Measurements from ENCODE around the gene BLMH.
"Not testable (repeated sequence)": the region's sequence is repeated elsewhere in the genome, so short reads cannot be mapped to it uniquely, and the experiment has no call there.

Gene BLMH

DNA sequence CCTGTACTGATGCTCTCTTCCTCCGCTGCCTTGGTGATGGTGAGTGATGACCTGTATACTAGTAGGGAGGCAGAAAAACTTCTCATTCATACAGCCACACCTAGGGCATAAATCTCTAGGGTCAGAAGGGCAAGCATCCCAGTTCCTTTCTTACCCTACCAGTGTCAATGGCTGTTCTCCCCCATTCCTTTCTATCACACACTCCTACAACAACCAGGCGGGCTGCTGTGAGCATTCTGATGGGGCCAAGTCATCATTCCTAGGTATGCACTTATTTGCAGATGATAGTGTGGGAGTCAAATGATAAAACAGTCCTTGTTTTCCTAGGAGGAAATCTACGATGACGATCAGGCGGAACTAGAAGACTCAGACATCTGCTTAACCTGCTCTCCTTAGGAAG lies 42.3 kb downstream of the BLMH start:
- DNase-seq (ENCODE audit: low read depth): no peak

DNA sequence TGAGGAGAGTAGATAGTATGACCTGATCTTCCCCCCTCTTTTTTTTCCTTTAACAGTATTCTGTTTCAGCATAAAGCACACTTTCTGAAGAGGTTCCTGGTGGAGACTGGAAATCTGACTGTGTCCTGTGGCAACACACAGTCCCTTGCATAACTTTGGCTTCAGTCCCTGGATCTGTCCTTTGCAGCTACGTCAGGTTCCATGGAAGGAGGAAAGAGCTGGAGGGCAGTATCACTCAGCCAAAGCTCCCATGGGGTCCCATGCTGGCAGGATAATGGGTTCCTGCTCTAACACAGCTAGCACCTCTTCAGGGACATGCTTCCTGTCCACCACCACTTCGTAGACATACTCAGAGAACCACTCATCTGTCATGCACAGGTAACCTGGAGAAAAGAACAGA lies 43.0 kb downstream of the BLMH start:
- DNase-seq (ENCODE audit: low read depth): no peak

DNA sequence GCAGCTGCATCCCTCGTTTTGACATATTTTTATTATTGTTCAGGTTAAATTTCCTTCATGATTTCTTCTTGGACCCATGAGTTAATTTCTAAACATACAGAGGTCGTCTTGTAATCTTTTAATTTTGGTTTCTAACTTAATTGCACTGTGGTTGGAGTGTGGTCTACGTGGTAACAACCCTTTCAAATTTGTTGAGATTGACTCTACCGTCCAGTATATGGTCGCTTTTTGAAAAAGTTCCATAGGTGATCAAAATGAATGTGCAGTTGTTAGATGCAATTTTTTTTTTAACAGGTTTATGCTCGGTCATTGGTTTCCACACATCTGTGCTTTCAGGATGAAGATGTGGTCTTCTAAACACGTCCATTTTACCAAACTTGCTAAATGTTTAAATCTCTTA lies 45.3 kb downstream of the BLMH start:
- no peak for DNase-seq (ENCODE audit: low read depth)

DNA sequence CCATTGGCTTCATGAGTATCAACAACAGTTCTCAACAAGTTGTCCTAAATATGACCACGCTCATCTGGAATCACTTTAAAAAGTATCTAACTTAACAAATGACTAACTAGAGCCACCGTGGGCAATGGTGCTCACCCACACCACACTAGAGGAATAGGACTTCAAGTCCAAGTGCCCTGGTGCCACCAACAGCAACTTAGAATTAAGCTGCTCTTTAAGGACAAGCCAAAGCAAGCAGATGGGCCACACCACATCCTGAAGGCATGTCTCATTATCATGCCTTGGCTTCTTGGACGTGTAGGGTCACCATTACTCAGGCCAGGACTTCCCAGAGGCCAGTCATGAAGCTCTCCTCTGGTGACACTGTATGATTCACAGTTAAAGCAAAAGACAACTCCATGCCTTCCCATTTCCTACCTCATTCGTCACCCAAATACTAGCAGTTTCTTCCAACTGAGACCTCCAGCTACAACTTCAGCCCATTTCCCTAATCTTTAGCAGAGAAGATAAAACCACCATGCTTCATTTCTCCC lies 46.8 kb downstream of the BLMH start:
- no peak for DNase-seq (ENCODE audit: low read depth)

DNA sequence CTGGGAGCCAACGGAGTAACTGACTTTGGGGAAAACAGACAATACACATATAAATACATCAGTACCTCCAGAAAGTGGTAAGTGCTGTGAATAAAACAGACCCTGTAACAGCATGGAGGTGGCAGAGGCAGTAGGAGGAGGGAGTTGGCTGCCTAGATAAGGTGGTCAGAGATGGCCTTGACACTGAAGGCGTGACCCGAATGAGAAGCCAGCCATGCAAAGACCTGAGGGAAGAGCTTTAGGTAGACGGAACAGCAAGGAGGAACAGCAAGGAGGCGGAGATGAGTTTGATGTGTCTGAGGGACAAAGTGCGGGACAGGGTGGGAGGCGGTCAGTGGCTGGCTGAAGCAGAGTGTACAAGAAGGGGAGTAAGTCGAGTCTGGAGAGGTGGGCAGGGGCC lies 48.2 kb downstream of the BLMH start:
- no peak for DNase-seq (ENCODE audit: low read depth)

DNA sequence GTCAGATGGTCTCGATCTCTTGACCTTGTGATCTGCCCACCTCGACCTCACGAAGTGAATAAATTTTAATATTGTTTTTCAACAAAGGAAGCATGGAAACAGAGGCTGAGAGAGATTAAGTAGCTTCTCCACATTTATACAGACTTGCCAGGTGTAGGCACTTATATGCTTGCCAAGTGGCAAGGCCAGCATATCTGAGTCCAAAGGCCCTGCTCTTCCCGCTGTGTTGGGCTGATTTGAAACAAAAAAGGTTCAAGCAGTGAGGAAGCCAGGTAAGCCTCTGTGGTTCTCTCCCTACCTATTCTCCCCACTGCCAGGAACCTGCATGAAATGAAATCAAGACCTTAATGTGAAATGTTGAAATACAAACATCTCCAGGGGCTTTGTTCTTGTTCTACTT lies 48.7 kb downstream of the BLMH start:
- no peak for DNase-seq (ENCODE audit: low read depth)

DNA sequence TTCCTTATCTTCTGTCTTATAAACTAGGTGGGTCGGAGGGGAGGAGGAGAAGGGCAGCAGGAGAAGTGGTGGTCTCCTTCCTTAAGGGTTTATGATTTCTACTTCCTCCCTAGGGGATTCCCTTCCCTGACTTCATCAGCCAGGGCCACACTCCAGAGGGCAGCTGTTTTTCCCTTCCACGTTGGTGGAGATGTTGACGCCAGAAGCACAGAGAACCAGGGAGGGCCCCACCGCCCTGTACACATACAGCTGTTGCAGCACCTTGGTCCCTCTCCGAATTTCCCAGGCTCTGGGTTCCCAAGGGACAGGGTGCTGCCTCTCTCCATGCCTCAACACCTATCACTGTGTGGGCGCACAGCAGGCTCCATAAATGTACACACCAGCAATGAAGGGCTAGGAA lies 50.7 kb downstream of the BLMH start:
- DNase-seq (ENCODE audit: low read depth): no peak

DNA sequence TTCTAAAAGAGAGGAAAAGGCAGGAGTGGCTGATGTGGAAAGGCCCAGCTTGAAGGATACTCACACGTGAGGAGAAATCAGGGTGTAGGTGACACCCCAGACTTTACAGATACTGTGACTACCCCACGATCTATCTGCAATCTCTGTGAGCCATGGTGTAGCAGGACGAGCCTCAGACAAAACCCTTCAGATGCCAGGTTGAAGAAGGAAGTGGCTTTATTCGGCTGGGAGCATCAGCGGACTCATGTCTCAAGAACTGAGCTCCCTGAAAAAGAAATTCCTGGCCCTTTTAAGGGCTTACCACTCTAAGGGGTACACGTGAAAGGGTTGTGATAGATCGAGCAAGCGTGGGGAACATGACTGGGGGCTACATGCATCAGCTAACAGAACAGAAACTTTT lies 51.6 kb downstream of the BLMH start:
- no peak for DNase-seq (ENCODE audit: low read depth)

DNA sequence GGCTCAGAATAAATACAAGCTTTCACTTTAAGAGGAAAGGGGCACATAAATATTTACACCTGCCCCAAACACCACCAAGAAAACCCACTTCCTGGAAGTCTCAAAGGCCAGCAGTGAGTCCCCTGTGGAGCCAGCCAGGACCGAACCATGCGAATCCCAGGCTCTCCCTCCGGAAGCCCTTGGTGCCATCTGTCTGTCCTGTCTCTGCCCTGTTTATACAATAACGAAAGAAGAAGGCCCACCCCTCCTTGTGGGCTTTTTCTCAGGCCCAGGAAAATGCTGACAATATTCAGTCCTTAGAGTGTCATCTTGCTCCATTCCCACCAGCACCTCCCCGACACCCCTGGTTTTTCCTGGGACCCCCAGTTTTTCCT lies 52.7 kb downstream of the BLMH start:
- DNase-seq (ENCODE audit: low read depth): no peak

DNA sequence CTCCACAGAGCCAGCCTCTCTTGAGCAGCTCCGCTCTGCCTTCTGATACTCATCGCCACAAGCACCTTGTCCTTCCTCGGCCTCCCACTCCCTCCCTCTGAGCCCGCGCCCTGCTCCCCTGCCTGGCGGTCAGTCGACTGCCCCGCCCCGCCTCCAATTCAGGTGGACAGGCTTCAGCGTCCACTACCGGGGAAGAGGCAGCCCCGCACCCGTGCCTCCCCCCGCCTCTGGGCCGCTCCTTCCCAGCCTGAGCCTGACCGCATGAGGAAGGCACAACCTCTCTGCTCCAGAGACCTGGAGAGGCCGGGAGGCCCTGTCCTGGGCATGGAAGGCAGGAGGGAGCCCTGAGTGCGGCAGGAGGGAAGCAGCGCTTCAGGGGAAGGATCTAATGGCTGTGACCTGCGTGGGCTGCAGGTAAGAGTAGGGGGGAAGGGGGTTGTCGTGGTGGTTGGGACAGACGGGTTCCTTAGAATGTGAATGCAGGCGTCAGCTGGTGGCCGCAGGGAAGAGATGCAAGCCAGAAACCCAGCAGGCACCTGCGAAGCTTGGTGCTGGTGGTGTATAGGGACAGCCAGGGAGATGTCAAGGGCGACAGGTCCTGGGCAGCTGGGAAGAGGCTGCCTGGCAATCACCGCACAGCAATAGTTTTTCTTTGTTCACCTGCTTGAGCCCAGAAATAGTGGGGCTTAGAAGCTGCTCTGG lies 53.2 kb downstream of the BLMH start:
- DNase-seq (ENCODE audit: low read depth): no peak

DNA sequence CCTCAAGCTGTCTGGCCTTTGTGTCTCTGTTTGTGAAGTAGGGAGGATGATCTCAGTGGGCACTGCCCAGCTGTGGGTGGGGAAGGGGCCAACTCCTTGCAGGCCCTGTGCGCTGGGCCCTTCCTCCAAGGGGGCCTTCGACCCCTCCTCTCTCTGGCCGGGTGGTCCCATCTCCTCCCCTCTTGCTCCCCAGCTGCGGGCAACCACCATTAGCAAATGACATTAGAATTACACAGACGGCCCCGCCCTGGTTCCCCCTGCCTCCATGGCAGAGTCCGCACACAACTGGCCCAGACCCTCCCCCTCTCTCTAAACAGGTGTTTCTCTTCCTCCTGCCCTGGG lies 53.8 kb downstream of the BLMH start:
- no peak for DNase-seq (ENCODE audit: low read depth)

DNA sequence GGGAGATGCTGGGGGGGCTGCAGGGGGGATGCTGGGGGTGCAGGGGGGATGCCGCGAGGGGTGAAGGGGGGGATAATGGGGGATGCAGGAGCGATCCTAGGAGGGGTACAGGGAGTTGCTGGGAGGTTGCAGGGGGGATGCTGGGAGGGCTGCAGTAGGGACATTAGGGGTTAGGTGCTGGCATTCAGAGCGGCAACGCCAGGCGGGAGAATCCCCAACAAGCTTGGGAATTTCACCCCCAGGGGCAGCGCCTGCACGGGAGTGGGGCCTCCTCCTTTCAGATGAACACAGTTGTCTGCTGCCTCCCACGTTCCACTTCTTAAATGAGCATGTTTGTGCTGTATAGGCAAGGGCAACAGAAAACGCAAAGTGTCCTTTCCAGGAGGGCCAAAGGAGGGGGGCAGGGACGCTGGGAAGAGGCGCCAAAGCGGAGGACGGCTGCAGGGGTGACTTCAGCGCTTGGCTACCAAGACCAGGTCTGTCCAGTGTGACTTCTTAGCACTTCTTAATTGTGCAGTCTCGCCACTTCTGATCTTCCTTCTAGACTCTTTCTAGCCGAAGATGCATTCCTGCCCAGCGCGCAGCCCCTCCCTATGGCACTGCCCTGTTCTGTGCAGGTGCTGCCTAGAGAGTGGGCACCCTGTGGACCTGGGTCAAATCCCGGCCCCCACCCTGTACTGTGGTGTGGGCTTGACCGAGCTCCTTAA lies 54.3 kb downstream of the BLMH start:
- DNase-seq (ENCODE audit: low read depth): no peak

DNA sequence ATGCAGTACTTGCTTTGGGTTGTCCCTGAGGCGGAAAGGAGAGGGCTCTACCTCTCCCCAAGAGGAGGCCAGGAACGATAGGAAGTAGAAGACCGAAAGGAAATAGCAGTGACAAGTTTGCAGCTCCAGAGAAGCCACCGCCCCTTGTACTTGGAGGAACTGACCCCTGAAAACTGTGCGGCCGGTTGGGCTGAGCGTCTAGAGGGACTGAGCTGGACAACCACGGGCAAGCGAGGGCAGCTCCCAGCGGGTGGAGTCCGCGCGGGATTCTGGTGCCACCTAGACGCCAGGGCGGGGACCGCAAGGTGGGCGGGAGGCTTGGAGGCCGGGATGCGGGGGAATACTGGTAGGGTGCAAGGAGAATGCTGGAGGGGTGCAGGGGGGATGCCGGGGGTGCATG lies 55.0 kb downstream of the BLMH start:
- peak; percentile 7 for DNase-seq (ENCODE audit: low read depth)

DNA sequence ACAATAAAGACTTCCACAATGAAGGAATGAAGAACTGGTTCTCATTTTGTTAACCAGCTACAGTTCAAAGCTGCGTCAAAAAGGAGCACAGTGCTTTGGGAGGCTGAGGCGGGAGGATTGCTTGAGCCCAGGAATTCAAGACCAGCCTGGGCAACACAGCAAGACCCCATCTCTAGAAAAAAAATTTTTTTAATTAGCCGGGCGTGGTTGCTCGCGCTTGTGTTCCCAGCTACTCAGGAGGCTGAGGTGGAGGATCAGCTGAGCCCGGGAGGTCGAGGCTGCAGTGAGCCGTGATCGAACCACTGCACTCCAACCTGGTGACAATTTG lies 55.5 kb downstream of the BLMH start:
- no peak for DNase-seq (ENCODE audit: low read depth)

DNA sequence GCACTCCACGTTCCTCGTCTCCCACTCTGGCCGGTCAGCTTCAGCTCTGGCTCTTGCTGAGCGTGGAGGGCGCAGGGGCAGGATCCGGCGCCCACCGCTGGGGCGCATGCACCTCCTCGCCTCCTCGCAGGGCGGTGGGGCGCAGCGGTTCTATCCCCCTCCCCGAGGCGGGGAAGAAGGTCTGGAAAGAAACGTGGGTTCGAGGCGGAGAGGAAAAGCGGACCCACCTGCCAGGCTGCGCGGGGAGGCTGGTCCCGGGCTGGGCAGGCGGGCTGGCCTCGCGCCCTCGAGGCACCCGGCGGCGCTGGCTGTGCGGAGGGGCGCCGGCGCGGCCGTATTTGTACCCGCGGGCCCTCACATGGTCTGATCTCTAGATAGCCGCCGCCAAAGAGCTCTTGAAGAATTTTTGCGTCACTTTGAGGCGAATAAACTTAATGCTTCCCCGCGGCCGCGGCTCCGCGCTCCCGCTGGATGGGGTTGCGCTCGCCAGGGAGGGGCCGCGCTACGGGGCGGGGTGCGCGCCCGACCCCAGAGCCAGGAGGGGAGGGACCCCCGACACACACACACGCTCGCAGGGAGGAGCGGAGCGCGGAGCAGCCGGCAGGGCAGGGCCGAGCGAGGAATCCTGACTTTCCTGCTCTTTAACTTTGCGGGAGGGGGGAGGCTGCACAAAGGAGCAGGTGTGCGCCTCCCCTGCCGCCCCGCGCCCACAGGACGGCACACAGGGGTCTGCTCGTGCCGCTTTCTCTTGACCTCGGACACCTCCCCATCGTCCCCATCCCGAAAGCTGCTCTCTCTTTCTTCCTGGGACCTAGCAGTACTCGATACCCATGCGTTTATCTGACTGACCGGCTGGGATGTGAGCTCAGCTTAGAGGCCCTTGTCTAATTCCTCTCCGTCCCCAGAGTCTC lies 56.1 kb downstream of the BLMH start, which contains the start of gene SLC6A4:
Gene SLC6A4, minus strand, starts transcription at position 312 of the 911 bp plus-strand sequence. CDS start 13,739 bp downstream, outside the sequence.
- DNase-seq (ENCODE audit: low read depth): no peak

DNA sequence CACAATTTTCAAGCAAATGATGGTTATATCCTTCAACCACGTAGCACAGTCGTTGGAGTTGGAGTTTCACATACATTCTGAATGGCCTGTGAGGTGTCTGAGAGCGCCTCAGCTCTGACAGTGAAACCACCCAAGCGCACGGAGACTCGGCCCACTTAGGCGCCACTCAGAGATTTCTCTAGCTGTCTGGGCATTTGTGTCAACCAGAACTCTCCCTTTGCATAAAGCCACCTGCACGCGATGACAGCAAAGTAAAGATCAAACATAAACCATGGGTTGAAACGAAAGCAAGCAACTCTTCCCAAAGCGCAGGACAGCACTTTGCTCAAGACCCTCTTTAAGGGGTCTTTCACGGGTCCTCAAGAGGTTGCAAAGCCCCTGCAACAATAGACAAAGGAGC lies 56.8 kb downstream of the BLMH start:
- DNase-seq (ENCODE audit: low read depth): no peak

DNA sequence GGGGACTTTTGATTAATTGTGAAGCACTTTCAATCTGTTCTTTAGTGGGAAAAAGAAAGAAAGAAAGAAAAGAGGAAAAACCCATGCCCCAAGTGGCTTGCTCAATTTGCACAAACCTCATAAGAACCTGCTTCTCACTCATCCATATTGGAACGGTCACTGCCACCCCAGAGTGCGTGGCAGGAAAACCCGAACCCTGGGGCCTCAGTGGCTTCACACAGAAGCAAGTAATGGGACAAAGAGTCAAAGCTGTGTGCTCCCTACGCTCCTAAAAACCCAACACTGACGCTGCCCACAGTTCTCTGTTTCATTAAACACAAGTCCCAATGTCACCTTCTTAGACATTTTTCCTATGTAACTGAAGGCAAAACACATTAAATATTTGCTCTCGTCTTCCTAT lies 57.4 kb downstream of the BLMH start:
- no peak for DNase-seq (ENCODE audit: low read depth)

DNA sequence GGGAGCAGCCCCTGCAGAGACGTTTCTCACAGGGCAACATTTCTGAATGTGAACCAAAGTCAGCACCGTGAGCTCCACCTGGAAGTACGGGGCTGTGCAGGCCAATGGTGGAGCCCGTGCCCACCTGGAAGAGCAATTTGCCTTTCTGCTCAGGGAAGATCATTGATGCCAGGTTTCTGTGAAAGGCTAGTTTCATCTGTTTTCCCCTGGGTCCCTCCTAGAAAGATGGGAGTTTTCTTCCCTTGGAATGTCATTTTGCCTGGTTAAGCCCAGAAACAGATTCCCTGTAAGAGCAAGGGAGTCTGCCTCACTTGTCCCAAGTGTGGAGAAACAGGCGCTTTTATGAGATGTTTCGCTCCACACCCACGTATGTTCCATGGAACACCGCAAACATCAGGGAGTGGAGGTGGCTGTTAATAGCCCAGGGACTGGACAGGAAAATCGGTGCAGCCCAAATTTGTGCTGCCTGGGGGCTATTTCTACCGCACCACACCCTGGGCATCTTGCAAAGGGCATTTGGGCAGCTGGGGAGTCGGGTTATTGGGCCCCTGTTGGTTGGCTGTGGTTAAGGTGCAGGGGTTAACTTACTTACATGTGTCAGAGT lies 58.8 kb downstream of the BLMH start:
- DNase-seq (ENCODE audit: low read depth): no peak

DNA sequence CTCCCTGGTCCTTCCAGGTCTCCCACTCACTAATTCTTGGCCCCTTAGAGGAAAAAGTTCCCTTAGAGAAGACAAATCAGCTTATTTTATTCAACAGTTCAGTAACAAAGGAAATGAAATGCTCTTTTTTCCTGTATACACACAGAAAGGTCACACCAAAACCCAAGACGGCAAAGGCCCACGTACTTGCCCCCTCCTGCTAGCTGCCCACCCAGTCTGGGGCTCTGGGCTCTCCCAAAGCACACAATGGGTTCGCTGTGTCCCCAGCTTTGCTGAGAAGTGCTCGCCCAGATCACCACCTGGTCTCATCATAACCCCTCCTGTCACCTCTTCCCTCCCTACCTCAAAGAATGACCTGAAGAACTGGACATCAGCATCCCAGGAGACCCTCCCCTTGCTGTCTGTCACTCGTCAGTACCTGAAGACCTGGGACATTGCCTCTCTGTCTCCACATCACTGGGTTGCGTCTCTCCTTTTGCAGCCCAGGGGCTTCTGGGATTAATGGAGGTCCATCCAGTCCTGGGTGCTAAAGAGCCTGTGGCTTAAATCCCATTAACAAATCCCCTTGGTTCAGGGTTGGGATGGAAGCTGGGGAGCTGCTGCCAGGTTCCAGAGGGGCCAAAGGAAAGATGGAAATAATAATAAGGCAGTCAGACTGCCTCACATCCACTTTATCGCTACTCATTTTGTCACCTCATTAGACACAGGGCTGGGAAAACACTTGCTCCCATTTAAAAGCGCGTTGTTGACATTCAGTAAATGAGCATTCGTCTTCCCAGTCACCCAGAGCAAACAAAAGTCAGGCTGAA lies 59.5 kb downstream of the BLMH start:
- no peak for DNase-seq (ENCODE audit: low read depth)

DNA sequence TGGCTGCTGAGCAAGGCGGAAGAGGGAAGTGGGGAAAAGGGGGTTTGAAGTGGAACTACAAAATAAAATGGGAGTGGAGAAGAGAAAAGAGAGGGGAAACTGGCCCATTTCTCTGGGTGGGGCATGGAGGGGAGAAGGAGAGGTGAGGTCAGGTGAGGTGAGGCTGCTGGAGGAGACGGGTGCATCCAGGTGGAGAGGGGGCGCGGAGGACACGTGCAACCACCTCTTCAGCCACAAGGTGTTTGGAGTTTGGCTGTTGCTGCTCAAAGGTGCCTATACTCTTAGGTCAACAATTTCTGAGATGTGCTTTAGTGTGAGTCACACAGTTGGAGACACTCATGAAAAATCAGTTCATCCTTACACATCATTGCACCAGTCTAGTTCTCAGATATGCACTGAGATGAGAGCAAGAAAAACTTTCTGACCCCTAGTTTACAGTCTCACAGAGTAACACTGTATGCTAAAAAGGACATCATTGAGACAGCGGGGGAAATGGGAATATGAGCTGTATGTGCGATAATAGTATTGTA lies 61.1 kb downstream of the BLMH start:
- no peak for DNase-seq (ENCODE audit: low read depth)

DNA sequence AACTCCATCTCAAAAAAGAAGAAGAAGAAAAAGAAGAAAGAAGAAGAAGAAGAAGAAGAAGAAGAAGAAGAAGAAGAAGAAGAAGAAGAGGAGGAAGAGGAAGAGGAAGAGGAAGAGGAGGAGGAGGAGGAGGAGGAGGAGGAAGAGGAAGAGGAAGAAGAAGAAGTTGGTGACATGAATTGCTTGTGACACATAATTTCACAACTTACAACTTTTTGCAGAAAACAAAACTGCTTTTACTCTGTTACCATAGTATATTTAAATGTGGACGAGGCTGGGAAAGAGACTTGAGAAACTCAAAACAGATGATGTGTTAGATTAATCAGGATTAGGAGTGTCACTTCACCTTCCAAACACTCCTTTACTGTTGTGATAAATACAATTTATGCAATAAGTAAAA lies 61.7 kb downstream of the BLMH start:
- not testable (repeated sequence) for DNase-seq (ENCODE audit: low read depth)
